PC-9 (cell line): ENCODE data around the gene COL5A1. TPM values are rescaled to one million over a fixed set of nuclear protein-coding genes. Genes with fewer than 3 reads are reported as not detected.

Experiments used
- BruUV-seq: library from RNA; stranded (reverse); fragments of 400-500 nt; replicated peaks from 2 replicates; lab custom pipeline; 2021; lab: Mats Ljungman, UMichigan
- CTCF ChIA-PET: fragments of 300-600 bp; sonication (Branson Sonifier 250); formaldehyde crosslinking; loops from one replicate; lab custom pipeline; 2022; ENCODE audit warnings: antibody characterized with exemption; lab: Charles Lee
- POLR2A ChIA-PET: fragments of 300-600 bp; sonication (Branson Sonifier 250); formaldehyde crosslinking; loops from one replicate; lab custom pipeline; 2022; ENCODE audit warnings: antibody characterized with exemption; ENCODE audit not compliant: unreplicated experiment; lab: Charles Lee
- DNase-seq, 2 experiments: peaks; one replicate each; pipeline versions ENCODE4 v3.0.0 to v3.0.0-alpha.2; 2015 to 2022; ENCODE audit warnings: mixed read lengths in 1 of 2
- H2AFZ ChIP-seq: fragments of 200-600 bp; sonication (generic); 2 replicates; pipeline ENCODE4 v1.8.1; 2017; ENCODE audit warnings: antibody characterized with exemption
- H3F3A ChIP-seq: fragments of 200-600 bp; sonication (generic); 2 replicates; pipeline ENCODE4 v1.8.1; 2017; ENCODE audit warnings: antibody characterized with exemption, mild to moderate bottlenecking, low read depth; ENCODE audit not compliant: insufficient read depth
- H3K27ac ChIP-seq: fragments of 200-600 bp; sonication (generic); 2 replicates; pipeline ENCODE4 v1.6.1; 2016; ENCODE audit warnings: mixed run types
- H3K27me3 ChIP-seq: fragments of 200-600 bp; sonication (generic); 2 replicates; pipeline ENCODE4 v1.6.1; 2016; ENCODE audit warnings: low read depth, mixed run types; ENCODE audit not compliant: insufficient read depth
- H3K36me3 ChIP-seq: fragments of 200-600 bp; sonication (generic); 2 replicates; pipeline ENCODE4 v1.6.1; 2016; ENCODE audit warnings: low read depth, mixed run types
- H3K4me1 ChIP-seq: fragments of 200-600 bp; sonication (generic); replicated peaks from 2 replicates; pipeline ENCODE4 v1.6.1; 2016; ENCODE audit warnings: mixed run types; ENCODE audit not compliant: insufficient read depth
- H3K4me2 ChIP-seq: fragments of 200-600 bp; sonication (generic); 2 replicates; pipeline ENCODE4 v1.6.1; 2017; ENCODE audit warnings: mixed run types
- H3K4me3 ChIP-seq: fragments of 200-600 bp; sonication (generic); 2 replicates; pipeline ENCODE4 v1.6.1; 2016; ENCODE audit warnings: mixed run types
- H3K79me2 ChIP-seq: fragments of 200-600 bp; sonication (generic); 2 replicates; pipeline ENCODE4 v1.6.1; 2017; ENCODE audit warnings: low read depth, mixed run types
- H3K9me2 ChIP-seq: fragments of 200-600 bp; sonication (generic); 2 replicates; pipeline ENCODE4 v1.8.1; 2017; ENCODE audit warnings: mild to moderate bottlenecking; ENCODE audit not compliant: insufficient read depth
- H3K9me3 ChIP-seq: fragments of 200-600 bp; sonication (generic); 2 replicates; pipeline ENCODE4 v1.8.1; 2016; ENCODE audit warnings: low read depth; ENCODE audit not compliant: insufficient read depth
- H4K20me1 ChIP-seq: fragments of 200-600 bp; sonication (generic); 2 replicates; pipeline ENCODE4 v1.8.1; 2017; ENCODE audit not compliant: insufficient read depth
- EZH2 ChIP-seq: fragments of 200-600 bp; sonication (generic); IDR thresholded peaks from 2 replicates; pipeline ENCODE4 v1.8.0; 2017; ENCODE audit warnings: antibody characterized with exemption, low read depth
- intact Hi-C: fragments of 100-400 bp; cut with micrococcal nuclease; formaldehyde crosslinking; loops from one replicate; pipeline ENCODE4 v1.10.0; 2022; ENCODE audit not compliant: unreplicated experiment
- total RNA-seq: library from RNA; stranded (reverse); gene quantifications from 2 replicates; pipeline ENCODE4 v1.2.3, GENCODE V29; 2021
- TF ChIP-seq, protein P1 (sequence below): fragments of 200-600 bp; sonication (generic); conservative IDR thresholded peaks from 2 replicates; pipeline ENCODE4 v1.6.1; 2017; ENCODE audit warnings: mixed run types, antibody characterized with exemption, mild to moderate bottlenecking, moderate library complexity

The COL5A1 gene
- total RNA-seq, 1 experiment from 2014 or later = 15.2 TPM

- Histone ChIP-seq H3K36me3 (no peaks in the 10 kb centered on the region), H3K4me3 (no peak overlapping the region), H4K20me1 (no peaks in the 10 kb centered on the region), H3K4me1 (no peaks in the 10 kb centered on the region), H3K4me2 (no peak overlapping the region), H3K79me2 (no peaks in the 10 kb centered on the region), H3K27ac (no peak overlapping the region), H3F3A (no peaks in the 10 kb centered on the region), H2AFZ (no peak overlapping the region), H3K27me3 (peaks cover 70% of the 10 kb centered on the region), H3K9me2 (no peaks in the 10 kb centered on the region), H3K9me3 (no peaks in the 10 kb centered on the region)
- no peak for DNase-seq
- intact Hi-C loops = no loop called here
- CTCF ChIA-PET = no interaction called here
- TF ChIP-seq EZH2 = no peak
- TF ChIP-seq, protein P1, sequence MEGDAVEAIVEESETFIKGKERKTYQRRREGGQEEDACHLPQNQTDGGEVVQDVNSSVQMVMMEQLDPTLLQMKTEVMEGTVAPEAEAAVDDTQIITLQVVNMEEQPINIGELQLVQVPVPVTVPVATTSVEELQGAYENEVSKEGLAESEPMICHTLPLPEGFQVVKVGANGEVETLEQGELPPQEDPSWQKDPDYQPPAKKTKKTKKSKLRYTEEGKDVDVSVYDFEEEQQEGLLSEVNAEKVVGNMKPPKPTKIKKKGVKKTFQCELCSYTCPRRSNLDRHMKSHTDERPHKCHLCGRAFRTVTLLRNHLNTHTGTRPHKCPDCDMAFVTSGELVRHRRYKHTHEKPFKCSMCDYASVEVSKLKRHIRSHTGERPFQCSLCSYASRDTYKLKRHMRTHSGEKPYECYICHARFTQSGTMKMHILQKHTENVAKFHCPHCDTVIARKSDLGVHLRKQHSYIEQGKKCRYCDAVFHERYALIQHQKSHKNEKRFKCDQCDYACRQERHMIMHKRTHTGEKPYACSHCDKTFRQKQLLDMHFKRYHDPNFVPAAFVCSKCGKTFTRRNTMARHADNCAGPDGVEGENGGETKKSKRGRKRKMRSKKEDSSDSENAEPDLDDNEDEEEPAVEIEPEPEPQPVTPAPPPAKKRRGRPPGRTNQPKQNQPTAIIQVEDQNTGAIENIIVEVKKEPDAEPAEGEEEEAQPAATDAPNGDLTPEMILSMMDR = no peak
- POLR2A ChIA-PET = no interaction called here
- no TSS peak for BruUV-seq
These were observed 227.3 kb downstream of the COL5A1 start for GRCh38 chr9:134868751-134869553.

- no peaks in the 10 kb centered on the region for H3K9me2 ChIP-seq
- POLR2A ChIA-PET = no interaction called here
- no TSS peak for BruUV-seq
- H3K27me3 ChIP-seq = peaks cover 67% of the 10 kb centered on the region
- H3K4me2 ChIP-seq = no peak overlapping the region
- TF ChIP-seq, protein P1 = no peak
- TF ChIP-seq EZH2 = no peak
- no peak overlapping the region for H2AFZ ChIP-seq
- no peaks in the 10 kb centered on the region for H3K79me2 ChIP-seq
- no peaks in the 10 kb centered on the region for H3K4me1 ChIP-seq
- no peak overlapping the region for H3K4me3 ChIP-seq
- no peaks in the 10 kb centered on the region for H3K36me3 ChIP-seq
- DNase-seq = no peak
- no peaks in the 10 kb centered on the region for H3K9me3 ChIP-seq
- no peaks in the 10 kb centered on the region for H4K20me1 ChIP-seq
- CTCF ChIA-PET = no interaction called here
- no peaks in the 10 kb centered on the region for H3F3A ChIP-seq
- intact Hi-C loops = no loop called here
- no peak overlapping the region for H3K27ac ChIP-seq
These were observed 228.1 kb downstream of the COL5A1 start for GRCh38 chr9:134869554-134870300.

DNA sequence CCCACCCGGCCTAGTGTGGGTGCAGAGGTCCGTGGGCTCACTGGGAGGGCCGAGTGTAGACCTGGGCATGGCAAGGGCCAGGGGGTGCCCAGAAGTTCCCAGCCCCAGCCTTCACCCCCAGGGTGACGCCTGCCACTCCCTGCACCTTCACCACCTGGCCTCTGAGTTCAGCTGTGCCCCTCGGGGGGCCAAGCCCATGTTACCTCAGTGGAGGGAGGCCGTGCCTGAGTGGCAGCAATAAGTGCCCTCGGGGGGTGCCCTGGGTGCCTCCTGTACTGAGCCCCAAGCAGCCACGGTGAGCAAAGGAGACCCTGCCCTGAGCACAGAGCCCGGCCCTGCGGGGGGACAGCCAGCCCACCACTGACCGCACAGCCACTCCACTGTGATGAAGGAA, 228.7 kb downstream of the COL5A1 start:
- Histone ChIP-seq H3K4me1 (no peaks in the 10 kb centered on the region), H3K4me2 (peak overlapping the region; percentile 28; the same call in 1 of the 2 replicates), H3K27me3 (peaks cover 62% of the 10 kb centered on the region), H3K9me3 (no peaks in the 10 kb centered on the region), H3K9me2 (no peaks in the 10 kb centered on the region), H3F3A (no peaks in the 10 kb centered on the region), H4K20me1 (no peaks in the 10 kb centered on the region), H2AFZ (no peak overlapping the region), H3K79me2 (no peaks in the 10 kb centered on the region), H3K36me3 (no peaks in the 10 kb centered on the region), H3K4me3 (no peak overlapping the region), H3K27ac (no peak overlapping the region)
- intact Hi-C loops = no loop called here
- ChIA-PET CTCF (no interaction called here), POLR2A (no interaction called here)
- no TSS peak for BruUV-seq
- no peak for TF ChIP-seq EZH2
- TF ChIP-seq, protein P1 = no peak
- no peak for DNase-seq
